ENCODE data around the gene ZNF776.

DNA sequence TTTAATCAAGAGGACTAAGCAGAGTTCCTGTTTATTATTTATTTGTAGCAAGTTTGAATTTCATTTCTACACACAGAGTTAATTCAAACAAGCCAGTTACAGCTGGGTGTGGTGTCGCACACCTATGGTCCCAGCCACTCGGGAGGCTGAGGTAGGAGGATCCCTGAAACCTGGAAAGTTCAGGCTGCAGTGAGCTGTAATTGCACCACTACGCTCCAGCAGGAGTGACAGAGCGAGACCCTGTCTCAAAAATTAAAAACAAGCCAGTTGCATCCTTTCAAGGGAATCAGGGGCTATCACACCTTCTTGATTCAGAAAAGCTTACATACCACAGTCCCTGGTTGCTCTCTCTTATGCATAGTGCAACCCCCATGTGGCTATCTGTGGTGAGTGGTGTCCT, 42.7 kb downstream of the ZNF776 start:
- TF ChIP-seq, protein P1, sequence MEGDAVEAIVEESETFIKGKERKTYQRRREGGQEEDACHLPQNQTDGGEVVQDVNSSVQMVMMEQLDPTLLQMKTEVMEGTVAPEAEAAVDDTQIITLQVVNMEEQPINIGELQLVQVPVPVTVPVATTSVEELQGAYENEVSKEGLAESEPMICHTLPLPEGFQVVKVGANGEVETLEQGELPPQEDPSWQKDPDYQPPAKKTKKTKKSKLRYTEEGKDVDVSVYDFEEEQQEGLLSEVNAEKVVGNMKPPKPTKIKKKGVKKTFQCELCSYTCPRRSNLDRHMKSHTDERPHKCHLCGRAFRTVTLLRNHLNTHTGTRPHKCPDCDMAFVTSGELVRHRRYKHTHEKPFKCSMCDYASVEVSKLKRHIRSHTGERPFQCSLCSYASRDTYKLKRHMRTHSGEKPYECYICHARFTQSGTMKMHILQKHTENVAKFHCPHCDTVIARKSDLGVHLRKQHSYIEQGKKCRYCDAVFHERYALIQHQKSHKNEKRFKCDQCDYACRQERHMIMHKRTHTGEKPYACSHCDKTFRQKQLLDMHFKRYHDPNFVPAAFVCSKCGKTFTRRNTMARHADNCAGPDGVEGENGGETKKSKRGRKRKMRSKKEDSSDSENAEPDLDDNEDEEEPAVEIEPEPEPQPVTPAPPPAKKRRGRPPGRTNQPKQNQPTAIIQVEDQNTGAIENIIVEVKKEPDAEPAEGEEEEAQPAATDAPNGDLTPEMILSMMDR (IDR thresholded peaks at IDR 0.05; ENCODE audit: low read depth, low read length, poor library complexity, severe bottlenecking), result no peak
- no peak for TF ChIP-seq EZH2phosphoT487 (IDR thresholded peaks at IDR 0.05; ENCODE audit: borderline replicate concordance, low read length)

Measured in DOHH2 (cell line).